Loucy (cell line): ENCODE data around the gene DTNBP1.

Experiments used
- H2AFZ ChIP-seq: fragments of 200-600 bp; sonication (generic); 2 replicates; pipeline ENCODE4 v1.6.0; 2016; ENCODE audit warnings: antibody characterized with exemption, mild to moderate bottlenecking, low read length, moderate library complexity
- H3F3A ChIP-seq: fragments of 200-600 bp; 2 replicates; pipeline ENCODE4 v1.6.0; 2016; ENCODE audit warnings: antibody characterized with exemption, low read depth, mild to moderate bottlenecking
- H3K27me3 ChIP-seq: fragments of 200-600 bp; sonication (generic); 2 replicates; pipeline ENCODE4 v1.6.1; 2014; ENCODE audit warnings: low read length, mild to moderate bottlenecking; ENCODE audit not compliant: insufficient read depth, poor library complexity, severe bottlenecking
- H3K36me3 ChIP-seq: fragments of 200-600 bp; sonication (generic); 2 replicates; pipeline ENCODE4 v1.6.1; 2016; ENCODE audit warnings: low read length; ENCODE audit not compliant: insufficient read depth
- H3K4me1 ChIP-seq: fragments of 200-600 bp; sonication (generic); 2 replicates; pipeline ENCODE4 v1.5.1; 2014; ENCODE audit warnings: low read length, mild to moderate bottlenecking; ENCODE audit not compliant: insufficient read depth, poor library complexity, severe bottlenecking
- H3K4me2 ChIP-seq: fragments of 200-600 bp; sonication (generic); 2 replicates; pipeline ENCODE4 v1.6.0; 2014; ENCODE audit warnings: antibody characterized with exemption, low read length, low read depth, mild to moderate bottlenecking; ENCODE audit not compliant: poor library complexity, severe bottlenecking
- H3K4me3 ChIP-seq: fragments of 200-600 bp; sonication (generic); 2 replicates; pipeline ENCODE4 v1.5.1; 2014; ENCODE audit warnings: low read length, mild to moderate bottlenecking, mixed read lengths; ENCODE audit not compliant: poor library complexity, severe bottlenecking
- H3K79me2 ChIP-seq: fragments of 200-600 bp; sonication (generic); 2 replicates; pipeline ENCODE4 v1.6.1; 2014; ENCODE audit warnings: low read length; ENCODE audit not compliant: insufficient read depth
- H3K9ac ChIP-seq: fragments of 200-600 bp; sonication (generic); 2 replicates; pipeline ENCODE4 v1.6.0; 2014; ENCODE audit warnings: mild to moderate bottlenecking, low read depth, low read length, moderate library complexity; ENCODE audit not compliant: poor library complexity, severe bottlenecking
- H3K9me2 ChIP-seq: fragments of 200-600 bp; sonication (generic); replicated peaks from 2 replicates; pipeline ENCODE4 v1.6.1; 2016; ENCODE audit warnings: low read depth, low read length, mixed read lengths
- H3K9me3 ChIP-seq: fragments of 200-600 bp; sonication (generic); 2 replicates; pipeline ENCODE4 v1.6.1; 2014; ENCODE audit warnings: mild to moderate bottlenecking, antibody characterized with exemption, low read length, low read depth; ENCODE audit not compliant: insufficient read depth
- H4K20me1 ChIP-seq: fragments of 200-600 bp; sonication (generic); 2 replicates; pipeline ENCODE4 v1.6.0; 2014; ENCODE audit warnings: antibody characterized with exemption, low read length, mild to moderate bottlenecking; ENCODE audit not compliant: insufficient read depth, poor library complexity, severe bottlenecking
- CTCF ChIP-seq: fragments of 200-600 bp; sonication (generic); conservative IDR thresholded peaks from 2 replicates; pipeline ENCODE4 v1.5.1; 2014; ENCODE audit warnings: mild to moderate bottlenecking, antibody characterized with exemption, low read length
- EZH2phosphoT487 ChIP-seq: fragments of 200-600 bp; IDR thresholded peaks from 2 replicates; pipeline ENCODE4 v1.6.1; 2018; ENCODE audit warnings: antibody characterized with exemption, mild to moderate bottlenecking, moderate library complexity, borderline replicate concordance

DTNBP1 gene

GRCh38 chr6:15705981-15706380 lies 43.2 kb upstream of the DTNBP1 start:
- no peak overlapping the region for H3K9ac ChIP-seq
- H3K79me2 ChIP-seq = no peaks in the 10 kb centered on the region
- no peak overlapping the region for H2AFZ ChIP-seq
- H4K20me1 ChIP-seq = no peaks in the 10 kb centered on the region
- no peaks in the 10 kb centered on the region for H3K36me3 ChIP-seq
- no peaks in the 10 kb centered on the region for H3K9me2 ChIP-seq
- H3K9me3 ChIP-seq = peaks cover 10% of the 10 kb centered on the region; the same call in 1 of the 2 replicates
- no peak overlapping the region for H3K4me2 ChIP-seq
- no peak overlapping the region for H3K4me3 ChIP-seq
- H3K4me1 ChIP-seq = no peaks in the 10 kb centered on the region
- TF ChIP-seq CTCF (no peak), EZH2phosphoT487 (no peak)
- no peaks in the 10 kb centered on the region for H3F3A ChIP-seq
- H3K27me3 ChIP-seq = no peaks in the 10 kb centered on the region

DNA sequence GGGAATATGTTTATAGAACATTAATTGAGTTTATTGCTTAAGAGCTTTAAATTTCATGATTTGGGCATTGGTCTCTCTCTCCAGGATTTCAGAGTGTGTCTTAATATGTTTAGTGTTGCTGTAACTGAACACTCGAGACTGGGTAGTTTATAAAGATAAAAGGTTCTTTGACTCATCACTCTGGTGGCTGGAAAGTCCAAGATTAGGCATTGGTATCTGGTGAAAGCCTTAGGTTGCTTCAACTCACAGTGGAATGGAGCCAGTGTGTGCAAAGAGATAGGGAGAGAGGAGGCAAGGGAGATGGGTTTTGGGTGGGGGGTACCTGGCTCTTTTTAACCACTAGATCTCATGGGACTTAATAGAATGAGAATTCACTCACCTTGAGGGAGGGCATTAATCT lies 35.6 kb upstream of the DTNBP1 start:
- Histone ChIP-seq H3K9me3 (peaks cover 4% of the 10 kb centered on the region; the same call in 1 of the 2 replicates), H3K27me3 (no peaks in the 10 kb centered on the region), H3K4me3 (no peak overlapping the region), H3K4me2 (no peak overlapping the region), H3K9me2 (no peaks in the 10 kb centered on the region), H2AFZ (no peak overlapping the region), H3K4me1 (no peaks in the 10 kb centered on the region), H3K9ac (no peak overlapping the region), H3K36me3 (no peaks in the 10 kb centered on the region), H3K79me2 (no peaks in the 10 kb centered on the region), H4K20me1 (no peaks in the 10 kb centered on the region), H3F3A (no peaks in the 10 kb centered on the region)
- TF ChIP-seq EZH2phosphoT487 = no peak
- no peak for TF ChIP-seq CTCF

DNA sequence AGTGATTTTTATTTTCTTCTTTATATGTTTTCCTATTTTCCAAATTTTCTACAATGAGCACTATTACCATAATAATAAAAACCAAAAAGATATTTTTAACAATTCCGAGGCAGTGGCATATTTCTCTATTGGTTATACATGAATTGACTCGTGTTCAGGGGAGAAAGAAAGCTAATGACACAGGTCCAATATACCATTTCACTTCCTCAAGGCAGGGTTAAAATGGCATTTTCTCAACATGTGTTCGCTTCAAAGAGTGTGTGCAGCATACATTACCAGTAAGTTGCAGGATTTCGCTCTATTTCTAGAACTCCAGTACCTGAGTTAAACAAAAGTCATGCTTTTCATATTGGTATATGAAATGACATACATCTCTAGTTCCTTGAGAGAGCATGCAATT lies 35.1 kb upstream of the DTNBP1 start:
- TF ChIP-seq EZH2phosphoT487 = no peak
- no peak for TF ChIP-seq CTCF
- Histone ChIP-seq H4K20me1 (no peaks in the 10 kb centered on the region), H3K36me3 (no peaks in the 10 kb centered on the region), H2AFZ (no peak overlapping the region), H3K9me2 (no peaks in the 10 kb centered on the region), H3K4me1 (no peaks in the 10 kb centered on the region), H3K9me3 (no peaks in the 10 kb centered on the region), H3K4me3 (no peak overlapping the region), H3K79me2 (no peaks in the 10 kb centered on the region), H3K4me2 (no peak overlapping the region), H3K9ac (no peak overlapping the region), H3K27me3 (no peaks in the 10 kb centered on the region), H3F3A (no peaks in the 10 kb centered on the region)
